ENCODE results near the gene APOC3. TPM values are rescaled to one million over a fixed set of nuclear protein-coding genes. Genes with fewer than 3 reads are reported as not detected.

APOC3 gene
- total and polyA plus RNA-seq, 11 donors, result 0.39 to 9.9 TPM; not detected in 9

DNA sequence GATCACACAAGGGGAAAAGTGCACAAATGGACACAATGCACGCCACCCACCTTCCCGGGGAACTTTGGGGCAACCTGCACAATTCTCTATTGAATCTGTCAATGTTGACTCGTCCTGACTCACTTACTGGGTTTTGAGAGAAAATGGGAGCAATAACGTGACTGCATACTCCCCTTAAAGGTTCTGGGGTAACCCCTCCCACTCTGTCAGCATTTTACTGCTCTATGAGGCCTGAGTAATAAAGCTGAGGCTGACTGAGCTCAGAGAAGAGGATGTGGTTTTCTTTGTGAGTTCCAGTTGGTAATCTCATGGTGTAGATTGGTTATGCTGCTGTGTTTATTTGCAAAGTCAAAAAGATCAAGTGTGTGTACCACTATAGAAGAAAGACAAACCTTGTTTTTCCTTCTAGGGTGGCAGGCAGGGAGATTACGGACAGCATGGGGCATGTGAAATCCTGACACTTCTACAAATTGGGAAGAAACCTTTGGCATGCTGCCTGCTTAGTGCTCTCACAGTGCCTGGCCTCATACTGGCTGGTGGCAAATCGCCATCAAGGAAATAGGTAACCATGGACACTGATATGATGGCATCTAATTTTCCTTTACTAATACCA, 23.9 kb downstream of the APOC3 start:
- DNase-seq (no peak), ATAC-seq (peak in 3 of 4 donors; percentile 33 to 64 (median 46))
- Histone ChIP-seq H3K4me1 (peaks cover 0 to 58% (median 18%) of the 10 kb centered on the region in 12 donors), H3K27ac (peak overlapping the region in 1 of 12 donors; percentile 87), H3K9me3 (no peaks in the 10 kb centered on the region), H3K36me3 (peaks cover 0 to 67% (median 40%) of the 10 kb centered on the region in 9 donors), H3K4me3 (peak overlapping the region in 1 of 12 donors; percentile 9), H3K27me3 (no peaks in the 10 kb centered on the region)
- WGBS, 4 donors, result 73 to 94% (median 80%) methylated on average over 6 of the region's 6 CpGs
- intact Hi-C loops (cut with DNase I), result no loop called here
- TF ChIP-seq POLR2A (IDR thresholded peaks at IDR 0.05) (no peak), CTCF (IDR thresholded peaks at IDR 0.05) (no peak)

GRCh38 chr11:116855413-116855812, 25.7 kb downstream of the APOC3 start:
- intact Hi-C loops (cut with DNase I), result no loop called here
- TF ChIP-seq CTCF (IDR thresholded peaks at IDR 0.05), result no peak
- TF ChIP-seq POLR2A (IDR thresholded peaks at IDR 0.05), result no peak
- Histone ChIP-seq H3K9me3 (no peaks in the 10 kb centered on the region), H3K27ac (peak overlapping the region in 1 of 12 donors; percentile 87), H3K4me1 (peaks cover 0 to 54% (median 18%) of the 10 kb centered on the region in 12 donors), H3K27me3 (no peaks in the 10 kb centered on the region), H3K36me3 (peaks cover 3 to 73% (median 42%) of the 10 kb centered on the region in 9 donors), H3K4me3 (no peak overlapping the region)
- no peak for ATAC-seq
- no peak for DNase-seq
- 91 to 95% (median 95%) methylated on average over 7 of the region's 7 CpGs for WGBS, 4 donors

GRCh38 chr11:116856423-116856822, 26.7 kb downstream of the APOC3 start:
- WGBS, 4 donors, result 76 to 96% (median 85%) methylated on average over 5 of the region's 5 CpGs
- Histone ChIP-seq H3K36me3 (peaks cover 3 to 83% (median 52%) of the 10 kb centered on the region in 9 donors), H3K27ac (no peak overlapping the region), H3K27me3 (no peaks in the 10 kb centered on the region), H3K4me3 (no peak overlapping the region), H3K4me1 (peaks cover 0 to 44% (median 17%) of the 10 kb centered on the region in 12 donors), H3K9me3 (no peaks in the 10 kb centered on the region)
- DNase-seq (no peak), ATAC-seq (no peak)
- intact Hi-C loops (cut with DNase I), result no loop called here
- TF ChIP-seq CTCF (IDR thresholded peaks at IDR 0.05) (no peak), POLR2A (IDR thresholded peaks at IDR 0.05) (no peak)

- H3K4me1 ChIP-seq, result peaks cover 0 to 35% (median 10%) of the 10 kb centered on the region in 12 donors
- DNase-seq (no peak), ATAC-seq (no peak)
- no peak overlapping the region for H3K27ac ChIP-seq
- H3K4me3 ChIP-seq, result no peak overlapping the region
- no peak for TF ChIP-seq CTCF (IDR thresholded peaks at IDR 0.05)
- no peaks in the 10 kb centered on the region for H3K27me3 ChIP-seq
- WGBS, 4 donors, result 83 to 94% (median 88%) methylated on average over 2 of the region's 2 CpGs
- intact Hi-C loops (cut with DNase I), result no loop called here
- H3K36me3 ChIP-seq, result peaks cover 3 to 92% (median 61%) of the 10 kb centered on the region in 9 donors
- no peaks in the 10 kb centered on the region for H3K9me3 ChIP-seq
These were observed 27.6 kb downstream of the APOC3 start for GRCh38 chr11:116857316-116857715.
